Left cardiac atrium (tissue), 4 donors: Measurements from ENCODE around the gene IRF1. TPM values are rescaled to one million over a fixed set of nuclear protein-coding genes. Genes with fewer than 3 reads are reported as not detected.
A peak's percentile ranks its signal among the peaks of the same experiment; 100 is the strongest.
"Not testable (repeated sequence)": the region's sequence is repeated elsewhere in the genome, so short reads cannot be mapped to it uniquely, and the experiment has no call there.

ENCODE experiments used
- ATAC-seq, 2 donors: fragments of 200-7000 bp; cut with Tn5 transposase; one replicate each; pipeline ENCODE4 v1.9.1; 2020; ENCODE audit warnings: mild to moderate bottlenecking in 2 of 2, moderate library complexity in 2 of 2
- DNase-seq: peaks from one replicate; pipeline ENCODE4 v3.0.0-alpha.2; 2020
- intact Hi-C, 2 donors: fragments of 100-400 bp; cut with DNase I; formaldehyde crosslinking; loops; one replicate each; pipeline versions ENCODE4 v1.14.1 to v1.15.1; 2022 to 2023
- total RNA-seq, 2 donors: library from RNA; stranded (reverse); fragmentation: NEBNext Ultra II Directional; extraction: Animal tissue kit (Norgen Biotek cat#: 25700); gene quantifications; one replicate each; pipeline ENCODE4 v1.2.1, GENCODE V29; 2021
- donor health status: DM: no; HTN: yes; CAD: no.
- donor health status: DM: no; HTN: yes; CAD: no; lungs with severe emphysema.
- donor health status: DM: yes; HTN: yes; CAD: no.
- donor health status: Dilated cardiomyopathy.

The IRF1 gene
- total RNA-seq, 2 donors from 2014 or later: 11.8 to 21.4 TPM

- intact Hi-C loops: loop anchor here in 1 of 2 donors (5.0 kb wide), 1 partner anchor 79 kb away; no protein-coding TSS in a partner anchor
- DNase-seq: no peak
- peak in 1 of 2 donors; percentile 1 for ATAC-seq
These were observed 1.1 kb upstream of the IRF1 start for GRCh38 chr5:132491368-132492364.

- ATAC-seq (peak; percentile 56 to 67), DNase-seq (peak; percentile 73)
- intact Hi-C loops: loop anchor here (2.0 to 5.0 kb wide), 2 partner anchors 67 to 78 kb away; no protein-coding TSS in a partner anchor
These were observed 596 bp downstream of the IRF1 start for GRCh38 chr5:132489871-132490483.

- ATAC-seq (no peak), DNase-seq (no peak)
- intact Hi-C loops: loop anchor here in 1 of 2 donors (2.0 kb wide), 1 partner anchor 66 kb away; no protein-coding TSS in a partner anchor
These were observed 1.4 kb downstream of the IRF1 start for GRCh38 chr5:132489051-132489770.

GRCh38 chr5:132488590-132488989, 2.0 kb downstream of the IRF1 start:
- intact Hi-C loops: loop anchor here in 1 of 2 donors (2.0 kb wide), 1 partner anchor 66 kb away; no protein-coding TSS in a partner anchor
- DNase-seq (no peak), ATAC-seq (no peak)

GRCh38 chr5:132487841-132488555, 2.6 kb downstream of the IRF1 start:
- ATAC-seq (no peak), DNase-seq (no peak)
- intact Hi-C loops: loop anchor here in 1 of 2 donors (2.0 kb wide), 1 partner anchor 65 kb away; no protein-coding TSS in a partner anchor

- ATAC-seq: no peak
- intact Hi-C loops: no loop called here
- no peak for DNase-seq
These were observed 3.5 kb downstream of the IRF1 start for GRCh38 chr5:132487095-132487428.

GRCh38 chr5:132486318-132487094, 4.1 kb downstream of the IRF1 start:
- intact Hi-C loops: no loop called here
- ATAC-seq: no peak
- peak; percentile 16 for DNase-seq

- intact Hi-C loops: no loop called here
- ATAC-seq (no peak), DNase-seq (peak; percentile 33)
These were observed 4.8 kb downstream of the IRF1 start for GRCh38 chr5:132485641-132486317.

- DNase-seq: peak; percentile 13
- intact Hi-C loops, ATAC-seq: not testable (repeated sequence)
These were observed 5.5 kb downstream of the IRF1 start for GRCh38 chr5:132484876-132485640.

GRCh38 chr5:132484391-132484725, 6.2 kb downstream of the IRF1 start:
- intact Hi-C loops: no loop called here
- ATAC-seq: no peak
- peak; percentile 25 for DNase-seq

GRCh38 chr5:132483661-132484390, 6.7 kb downstream of the IRF1 start:
- DNase-seq (peak; percentile 5), ATAC-seq (no peak)
- intact Hi-C loops: no loop called here

- intact Hi-C loops: no loop called here
- no peak for ATAC-seq
- peak; percentile 10 for DNase-seq
These were observed 7.5 kb downstream of the IRF1 start for GRCh38 chr5:132483101-132483500.

GRCh38 chr5:132481596-132482211, 8.9 kb downstream of the IRF1 start:
- intact Hi-C loops: no loop called here
- DNase-seq (no peak), ATAC-seq (no peak)

GRCh38 chr5:132480893-132481595, 9.5 kb downstream of the IRF1 start:
- intact Hi-C loops: no loop called here
- ATAC-seq (no peak), DNase-seq (peak; percentile 10)

GRCh38 chr5:132480546-132480892, 10.1 kb downstream of the IRF1 start:
- DNase-seq (peak; percentile 12), ATAC-seq (no peak)
- intact Hi-C loops: no loop called here
